Stimulated activated naive CD8-positive, alpha-beta T cell treated with anti-CD3 and anti-CD28 coated beads, Interleukin-15, Interleukin-2, amounts not matched to agents 100 U/mL and 50 U/mL, for 24 hours (primary cell): ENCODE measurements around the gene RPA1.
A peak's percentile ranks its signal among the peaks of the same experiment; 100 is the strongest.
"Not testable (repeated sequence)": the region's sequence is repeated elsewhere in the genome, so short reads cannot be mapped to it uniquely, and the experiment has no call there.

Experiments used
- ATAC-seq: fragments of 150-1000 bp; cut with Tn5 transposase; one replicate; pipeline ENCODE4 v1.10.0; 2021
- DNase-seq: peaks from one replicate; pipeline ENCODE4 v3.0.0; 2021

The RPA1 gene

GRCh38 chr17:1829592-1830257 lies at the start of gene RPA1, which contains the start of gene SMYD4:
Gene RPA1, plus strand, starts transcription at chr17:1830005. Its CDS starts 89 bp downstream, at chr17:1830094.
Gene SMYD4, minus strand, starts transcription at chr17:1829902. Its CDS starts 1,908 bp downstream, at chr17:1827994.
- DNase-seq = peak; percentile 92
- ATAC-seq = peak; percentile 99

GRCh38 chr17:1782171-1782567 lies 47.6 kb upstream of the RPA1 start:
- DNase-seq (no peak), ATAC-seq (no peak)

GRCh38 chr17:1783271-1783670 lies 46.5 kb upstream of the RPA1 start:
- ATAC-seq (no peak), DNase-seq (no peak)

DNA sequence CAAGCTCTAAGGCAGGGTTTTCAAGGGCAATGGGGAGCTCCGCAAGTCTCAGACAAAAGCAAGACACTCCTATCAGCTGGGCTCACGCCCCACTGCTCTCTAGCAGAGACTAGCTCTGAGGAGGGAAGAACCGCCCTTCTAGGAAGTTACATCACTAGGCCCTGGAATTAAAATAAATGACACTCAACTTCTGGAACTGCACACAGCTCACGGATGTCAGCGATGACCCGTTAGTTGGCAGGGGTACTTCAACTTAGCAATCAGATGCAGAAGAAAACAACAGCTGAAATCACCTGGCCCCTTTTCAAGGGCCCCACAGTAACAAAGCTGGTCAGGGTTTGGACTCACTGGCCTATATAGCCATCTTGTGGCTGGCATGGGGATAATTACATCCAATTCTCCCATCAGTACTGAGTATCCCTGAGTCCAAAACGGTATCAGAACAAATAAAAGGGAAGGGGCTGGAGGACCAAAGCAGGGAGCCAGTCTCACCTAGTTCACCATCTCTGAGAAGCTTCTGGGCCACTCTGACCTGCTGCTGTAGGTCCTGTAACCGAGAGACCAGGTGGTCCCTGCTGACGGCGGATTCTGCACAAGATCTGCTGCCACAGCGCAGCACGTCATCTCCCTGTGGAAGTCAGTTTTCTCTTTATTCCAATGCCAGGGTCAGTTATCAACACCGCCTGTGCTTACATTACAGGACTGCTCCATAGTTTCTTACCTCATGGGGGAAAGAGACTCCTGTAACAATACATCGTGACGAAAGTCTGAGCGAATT lies 45.8 kb upstream of the RPA1 start:
- no peak for ATAC-seq
- DNase-seq = no peak

DNA sequence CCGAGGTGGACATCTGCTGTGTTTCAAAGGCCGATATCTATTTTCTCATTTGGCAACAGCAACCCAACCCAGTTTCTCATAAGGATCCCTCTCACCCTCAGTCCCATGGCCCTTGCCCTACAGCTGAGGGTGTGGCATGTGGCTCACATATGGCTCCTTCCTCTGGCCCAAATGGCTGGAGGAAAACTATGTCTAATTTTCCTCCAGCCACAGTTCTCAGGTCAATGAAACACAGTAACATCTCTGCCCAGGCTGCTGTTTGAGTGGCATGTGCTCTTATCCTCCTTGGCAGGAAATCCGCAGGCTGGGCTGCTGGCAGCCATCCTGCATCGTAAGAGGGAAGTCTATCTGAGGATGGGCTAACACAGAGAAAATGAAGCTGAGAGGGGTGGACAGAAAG lies 43.9 kb upstream of the RPA1 start:
- ATAC-seq (no peak), DNase-seq (no peak)

DNA sequence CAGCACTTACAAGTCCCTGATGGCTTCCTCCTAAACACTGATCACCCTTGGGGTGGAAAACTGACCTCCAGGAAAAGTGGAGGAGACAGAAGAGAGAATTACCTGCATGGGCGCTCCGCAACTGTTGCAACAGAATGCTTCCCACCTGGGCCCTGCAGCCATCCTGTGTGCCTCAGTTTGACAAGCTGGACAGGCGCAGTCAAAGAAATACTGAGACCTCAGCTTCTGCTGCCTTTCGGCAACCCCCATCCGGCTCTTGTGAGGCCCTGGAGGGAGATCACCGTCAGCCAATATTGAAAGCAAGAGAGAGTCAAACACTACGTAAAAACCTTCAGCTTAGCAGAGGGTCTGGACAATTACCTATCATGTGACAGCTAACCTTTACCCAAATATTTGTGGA lies 43.1 kb upstream of the RPA1 start:
- ATAC-seq (no peak), DNase-seq (no peak)

DNA sequence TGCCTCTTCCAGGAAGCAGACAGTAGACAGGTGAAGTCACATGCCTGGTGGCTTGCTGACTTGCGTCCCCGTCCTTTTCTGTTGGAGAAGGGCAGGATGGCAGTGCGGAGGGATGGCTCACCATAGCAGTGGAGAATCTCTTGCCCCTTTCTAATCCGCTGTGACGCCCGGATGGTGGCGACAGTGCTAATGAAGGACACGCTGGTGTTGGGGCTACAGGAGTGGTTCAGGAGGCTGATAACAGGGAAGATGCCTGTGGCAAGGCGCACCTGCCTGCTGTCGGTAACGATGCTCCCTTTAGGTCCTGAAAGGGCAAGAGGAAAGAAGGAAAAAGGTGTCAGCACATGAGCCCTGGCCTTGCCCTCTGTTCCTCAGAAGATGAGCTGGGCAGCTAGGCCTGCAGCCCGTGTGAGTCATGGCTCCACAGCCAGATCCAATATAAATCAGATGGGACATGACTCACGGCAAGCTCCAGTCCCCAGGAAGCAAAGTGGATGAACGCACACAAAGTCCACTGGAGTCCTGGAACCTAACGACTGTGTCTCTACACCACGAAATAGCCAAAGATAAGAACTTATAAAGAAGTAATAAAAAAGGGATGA lies 42.4 kb upstream of the RPA1 start:
- no peak for DNase-seq
- no peak for ATAC-seq

GRCh38 chr17:1789936-1790335 lies 39.9 kb upstream of the RPA1 start:
- DNase-seq (no peak), ATAC-seq (no peak)

- ATAC-seq (no peak), DNase-seq (no peak)
These were observed 37.0 kb upstream of the RPA1 start for GRCh38 chr17:1792495-1793446.

GRCh38 chr17:1793447-1793806 lies 36.4 kb upstream of the RPA1 start:
- no peak for ATAC-seq

GRCh38 chr17:1796800-1797199 lies 33.0 kb upstream of the RPA1 start:
- DNase-seq (no peak), ATAC-seq (no peak)

More at GRCh38 chr17:1793447-1793806, 36.4 kb upstream of the RPA1 start:
- no peak for DNase-seq

DNA sequence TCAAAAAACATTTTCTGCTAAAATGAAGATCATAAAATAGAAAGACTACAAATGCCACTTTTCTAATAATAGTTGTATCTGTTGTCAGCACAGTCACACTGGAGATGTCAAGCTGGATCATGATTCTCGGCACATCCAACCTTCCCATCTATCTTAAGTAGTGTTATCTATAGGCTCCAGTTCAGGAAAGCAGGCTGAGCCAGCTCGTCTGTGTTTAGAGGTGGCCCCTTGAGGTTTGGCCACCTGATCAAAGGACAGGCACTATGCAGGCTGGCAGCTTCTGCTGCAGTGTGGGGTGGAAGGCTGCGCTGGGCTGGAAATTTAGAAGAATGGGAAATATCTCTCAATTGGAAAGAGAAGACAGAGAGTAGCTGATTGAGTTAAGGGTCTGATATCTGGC lies 32.5 kb upstream of the RPA1 start:
- DNase-seq (no peak), ATAC-seq (no peak)

- not testable (repeated sequence) for ATAC-seq, DNase-seq
These were observed 32.0 kb upstream of the RPA1 start for GRCh38 chr17:1797846-1798245.

DNA sequence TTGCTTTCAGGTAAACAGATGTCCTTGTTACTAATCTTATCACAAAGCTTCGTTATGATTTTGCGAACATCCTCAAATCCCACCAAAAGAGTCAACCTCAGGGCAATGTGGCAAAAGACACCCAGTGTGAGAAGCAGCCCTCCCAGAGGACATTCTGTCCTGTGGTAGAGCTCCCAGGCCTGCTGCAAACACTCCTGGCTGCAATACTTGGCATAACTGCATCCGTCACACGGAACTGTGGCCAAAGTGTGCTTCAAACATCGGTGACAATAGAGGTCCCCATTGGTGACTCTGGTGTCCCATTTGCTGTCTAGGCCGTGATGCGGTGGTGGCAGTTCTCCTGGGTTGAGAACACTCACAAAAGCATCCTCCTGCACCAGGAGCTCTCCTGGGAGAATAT lies 29.6 kb upstream of the RPA1 start:
- ATAC-seq (no peak), DNase-seq (no peak)

DNA sequence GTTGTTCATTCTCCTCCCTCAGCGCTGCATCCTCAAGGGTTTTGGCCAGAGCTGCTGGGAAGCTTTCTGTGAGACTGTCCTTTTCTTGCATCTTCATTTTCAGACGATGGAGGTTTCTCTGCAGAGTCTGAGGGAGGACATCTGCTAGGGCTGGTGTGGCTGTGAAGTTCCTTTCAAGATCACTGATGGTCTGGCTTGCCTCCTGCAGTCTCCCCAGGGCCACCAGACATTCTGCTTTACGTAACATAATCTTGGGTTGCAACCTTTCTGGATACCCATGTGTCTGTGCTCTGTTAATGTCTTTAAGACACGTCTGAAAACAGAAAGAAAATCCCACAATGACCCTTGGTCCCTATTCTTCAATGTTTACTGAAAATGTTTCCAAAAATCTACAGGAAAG lies 29.1 kb upstream of the RPA1 start:
- ATAC-seq = no peak
- DNase-seq = no peak

- DNase-seq (no peak), ATAC-seq (no peak)
These were observed 27.4 kb upstream of the RPA1 start for GRCh38 chr17:1802429-1802828.

DNA sequence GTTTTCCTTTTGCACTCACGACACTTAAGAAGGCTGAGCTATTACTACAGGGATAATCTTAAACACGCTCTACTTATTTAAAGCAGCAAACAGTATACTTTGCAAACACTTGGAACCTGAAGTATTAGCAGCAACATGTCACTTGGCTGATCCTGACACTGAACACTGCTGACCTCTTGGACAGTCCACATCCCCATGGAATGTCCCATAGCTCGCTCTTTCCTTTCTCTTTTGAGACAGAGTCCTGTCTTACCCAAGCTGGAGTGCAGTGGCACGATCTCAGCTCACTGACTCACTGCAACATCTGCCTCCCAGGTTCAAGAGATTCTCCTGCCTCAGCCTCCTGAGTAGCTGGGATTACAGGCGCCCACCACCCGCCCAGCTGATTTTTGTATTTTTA lies 26.5 kb upstream of the RPA1 start:
- ATAC-seq = no peak
- no peak for DNase-seq

DNA sequence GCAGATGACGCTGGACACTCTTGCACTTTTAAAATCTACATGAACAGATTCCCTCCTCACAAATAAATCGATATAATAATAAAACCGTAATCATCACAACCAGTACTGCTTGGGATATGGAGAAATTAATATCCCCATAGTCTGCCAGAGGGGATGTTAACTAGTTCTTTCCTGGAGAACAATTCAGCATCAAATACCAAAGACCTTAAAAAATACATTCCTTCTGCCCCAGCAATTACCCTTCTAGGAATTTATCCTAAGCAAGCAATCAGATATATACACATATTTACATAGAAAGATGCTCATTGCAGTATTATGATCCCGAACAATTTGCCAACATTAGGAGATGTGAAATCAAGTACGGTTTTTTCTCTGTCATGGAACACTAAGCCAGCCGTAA lies 21.9 kb upstream of the RPA1 start:
- ATAC-seq (no peak), DNase-seq (no peak)

DNA sequence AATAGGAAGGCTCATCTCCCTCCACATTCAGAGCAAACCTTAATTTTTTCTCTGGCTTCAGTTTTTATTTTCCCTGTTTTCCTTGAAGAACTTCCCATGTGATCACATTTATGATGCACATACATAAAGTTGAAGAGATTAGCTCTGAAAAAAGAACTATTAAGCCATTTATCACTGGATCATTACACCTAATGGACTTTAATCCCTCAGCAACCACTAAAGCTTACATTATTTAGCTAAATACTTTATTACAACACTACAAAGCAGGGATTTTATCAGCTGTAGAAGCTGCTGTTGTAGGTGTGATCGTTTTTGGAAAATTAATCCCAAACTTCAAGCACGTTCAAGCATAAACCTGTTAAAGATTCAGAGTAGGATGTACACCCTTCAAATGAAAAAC lies 21.2 kb upstream of the RPA1 start:
- DNase-seq = no peak
- no peak for ATAC-seq

DNA sequence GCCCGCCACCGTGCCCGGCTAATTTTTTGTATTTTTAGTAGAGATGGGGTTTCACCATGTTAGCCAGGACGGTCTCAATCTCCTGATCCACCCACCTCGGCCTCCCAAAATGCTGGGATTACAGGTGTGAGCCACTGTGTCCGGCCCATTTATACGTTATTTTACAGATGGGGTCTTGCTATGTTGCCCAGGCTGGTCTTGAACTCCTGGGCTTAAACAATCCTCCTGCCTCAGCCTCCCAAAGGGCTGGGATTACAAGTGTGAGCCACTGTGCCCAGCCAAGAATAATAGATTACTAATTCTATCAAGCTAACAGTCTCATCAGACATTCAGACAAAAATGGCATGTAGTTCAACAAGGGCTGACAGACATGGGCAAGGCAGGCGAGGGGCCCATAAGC lies 20.0 kb upstream of the RPA1 start:
- DNase-seq = not testable (repeated sequence)

GRCh38 chr17:1810450-1811103 lies 19.2 kb upstream of the RPA1 start:
- DNase-seq = no peak
- ATAC-seq = no peak

More for the DNA sequence above, 20.0 kb upstream of the RPA1 start:
- ATAC-seq = not testable (repeated sequence)

DNA sequence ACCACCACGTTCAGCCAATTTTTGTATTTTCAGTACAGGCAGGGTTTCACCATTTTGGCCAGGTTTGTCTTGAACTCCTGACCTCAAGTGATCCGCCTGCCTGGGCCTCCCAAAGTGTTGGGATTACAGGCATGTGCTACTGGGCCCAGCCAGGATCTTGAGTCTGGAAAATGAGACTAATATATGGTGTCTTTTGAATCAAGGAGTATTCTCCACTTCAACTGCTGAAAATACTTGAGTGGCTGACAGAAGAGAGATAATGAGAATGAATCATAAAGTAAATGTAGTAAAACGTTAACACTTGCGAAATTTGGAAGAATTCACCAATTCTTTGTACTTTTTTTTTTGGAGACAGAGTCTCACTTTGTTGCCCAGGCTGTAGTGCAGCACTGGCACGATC lies 16.7 kb upstream of the RPA1 start:
- no peak for DNase-seq
- ATAC-seq = no peak
